Sigmoid colon (tissue), 4 donors: ENCODE results near the gene ILK.

ENCODE experiments used
- CTCF ChIP-seq, 4 experiments: fragments of 450-650 bp in 3 of 4; fragments of 200-600 bp in 1 of 4; IDR thresholded peaks; one replicate each; pipeline ENCODE4 v1.5.1; 2016 to 2019; ENCODE audit warnings: antibody characterized with exemption in 4 of 4, mild to moderate bottlenecking in 3 of 4, moderate library complexity in 2 of 4
- EP300 ChIP-seq, 4 donors: sonication (generic); formaldehyde crosslinking; IDR thresholded peaks; one replicate each; pipeline ENCODE4 v1.6.1; 2017; ENCODE audit warnings: antibody characterized with exemption in 4 of 4

GRCh38 chr11:6576471-6577373, 26.9 kb upstream of the ILK start:
- TF ChIP-seq CTCF (IDR thresholded peaks at IDR 0.05) (no peak), EP300 (IDR thresholded peaks at IDR 0.05) (no peak)
